ENCODE measurements around the gene PLAC9.

DNA sequence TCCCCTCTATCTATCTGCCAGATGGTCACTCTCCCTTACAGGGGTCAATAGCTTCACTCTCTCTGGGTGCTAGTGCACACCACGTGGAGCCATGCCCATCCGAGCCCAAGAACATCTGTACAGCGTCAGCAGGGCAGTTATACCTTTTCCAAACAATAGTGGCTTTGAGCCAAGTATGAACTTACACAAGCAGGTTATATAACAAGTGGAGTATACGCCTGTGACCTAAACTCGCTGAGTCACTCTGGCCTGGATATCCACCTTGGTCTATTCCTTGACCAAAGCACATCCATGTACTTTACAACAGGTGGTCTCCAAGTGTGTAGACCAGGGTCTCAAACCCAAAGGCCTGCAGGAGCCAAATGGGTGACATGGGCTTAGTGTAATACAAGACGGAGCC, 20.3 kb downstream of the PLAC9 start:
- no peak for TF ChIP-seq POLR2A (IDR thresholded peaks at IDR 0.05; ENCODE audit: low read depth)
- TF ChIP-seq, protein P1, sequence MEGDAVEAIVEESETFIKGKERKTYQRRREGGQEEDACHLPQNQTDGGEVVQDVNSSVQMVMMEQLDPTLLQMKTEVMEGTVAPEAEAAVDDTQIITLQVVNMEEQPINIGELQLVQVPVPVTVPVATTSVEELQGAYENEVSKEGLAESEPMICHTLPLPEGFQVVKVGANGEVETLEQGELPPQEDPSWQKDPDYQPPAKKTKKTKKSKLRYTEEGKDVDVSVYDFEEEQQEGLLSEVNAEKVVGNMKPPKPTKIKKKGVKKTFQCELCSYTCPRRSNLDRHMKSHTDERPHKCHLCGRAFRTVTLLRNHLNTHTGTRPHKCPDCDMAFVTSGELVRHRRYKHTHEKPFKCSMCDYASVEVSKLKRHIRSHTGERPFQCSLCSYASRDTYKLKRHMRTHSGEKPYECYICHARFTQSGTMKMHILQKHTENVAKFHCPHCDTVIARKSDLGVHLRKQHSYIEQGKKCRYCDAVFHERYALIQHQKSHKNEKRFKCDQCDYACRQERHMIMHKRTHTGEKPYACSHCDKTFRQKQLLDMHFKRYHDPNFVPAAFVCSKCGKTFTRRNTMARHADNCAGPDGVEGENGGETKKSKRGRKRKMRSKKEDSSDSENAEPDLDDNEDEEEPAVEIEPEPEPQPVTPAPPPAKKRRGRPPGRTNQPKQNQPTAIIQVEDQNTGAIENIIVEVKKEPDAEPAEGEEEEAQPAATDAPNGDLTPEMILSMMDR (IDR thresholded peaks at IDR 0.05), result no peak

Measured in esophagus muscularis mucosa (tissue), 3 donors.